Urinary bladder (tissue), 4 donors: ENCODE data around the gene ZSCAN5A. TPM values are rescaled to one million over a fixed set of nuclear protein-coding genes. Genes with fewer than 3 reads are reported as not detected.
"Not testable (repeated sequence)": the region's sequence is repeated elsewhere in the genome, so short reads cannot be mapped to it uniquely, and the experiment has no call there.

ENCODE experiments used
- DNase-seq: peaks from one replicate; pipeline ENCODE4 v3.0.0-alpha.2; 2015; ENCODE audit errors: extremely low spot score
- H3K27ac ChIP-seq: one replicate; pipeline ENCODE4 v1.5.1; 2013; ENCODE audit warnings: low read depth, mild to moderate bottlenecking, moderate library complexity
- H3K36me3 ChIP-seq: one replicate; pipeline ENCODE4 v1.6.1; 2013; ENCODE audit warnings: mild to moderate bottlenecking, moderate library complexity; ENCODE audit not compliant: insufficient read depth
- H3K4me1 ChIP-seq: one replicate; pipeline ENCODE4 v1.6.1; 2013; ENCODE audit warnings: mild to moderate bottlenecking, moderate library complexity; ENCODE audit not compliant: insufficient read depth
- H3K4me3 ChIP-seq: one replicate; pipeline ENCODE4 v1.5.1; 2013; ENCODE audit warnings: low read depth, low read length
- WGBS: extraction: QIAGEN DNeasy Blood & Tissue Kit; methylation state at CpG from one replicate; pipeline ENCODE4 v1.1.7; 2013; 5-methylcytosine and 5-hydroxymethylcytosine counted together
- polyA plus RNA-seq: library from polyadenylated mRNA; stranded (reverse); fragments of 200-250 nt; gene quantifications from one replicate; pipeline ENCODE4 v1.2.3, GENCODE V29; 2013
- total RNA-seq: library from RNA; depleted of rRNA; stranded (reverse); fragments of >200 nt; gene quantifications from one replicate; pipeline ENCODE4 v1.2.3, GENCODE V29; 2014
- donor health status: healthy with polysubstance abuse.
- donor health status: healthy.

The ZSCAN5A gene
- total and polyA plus RNA-seq, 2 donors: 6.4 to 17.2 TPM

DNA sequence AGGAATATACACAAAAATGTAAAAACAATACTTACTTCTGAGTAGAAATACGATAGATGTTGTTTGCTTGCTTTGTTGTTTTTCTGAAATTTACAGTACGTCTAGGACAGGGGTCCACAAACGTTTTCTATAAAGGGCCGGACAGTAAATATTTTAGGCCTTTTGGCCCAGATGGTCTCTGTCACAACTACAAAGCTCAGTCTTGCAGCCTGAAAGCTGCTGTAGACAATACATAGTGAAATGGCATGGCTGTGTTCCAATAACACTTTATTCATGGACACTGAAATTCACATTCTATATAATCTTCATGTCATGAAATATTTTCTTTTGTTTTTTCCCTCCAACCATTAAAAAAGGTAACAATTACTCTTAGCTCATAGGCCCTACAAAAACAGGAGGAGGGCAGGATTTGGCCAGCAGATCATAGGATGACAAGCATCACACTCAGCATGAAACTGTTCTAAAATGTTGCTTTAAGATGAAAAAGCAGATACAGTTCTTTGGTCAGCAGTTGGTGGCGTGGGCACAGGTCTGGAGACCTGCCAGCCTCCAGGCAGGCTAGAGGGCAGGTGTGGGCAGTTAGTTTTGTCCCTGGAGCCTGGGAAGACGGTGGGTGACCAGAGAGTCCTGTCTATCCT, 42.4 kb downstream of the ZSCAN5A start, which contains the start of gene EDDM13:
Gene EDDM13, plus strand, starts transcription at position 588 of the 638 bp plus-strand sequence. CDS start 87 bp downstream, outside the sequence.
- Histone ChIP-seq H3K4me1 (no peaks in the 10 kb centered on the region), H3K36me3 (no peaks in the 10 kb centered on the region), H3K27ac (no peak within 1 kb of the TSS), H3K4me3 (no peak within 1 kb of the TSS)
- WGBS: 79% methylated on average over 6 of the region's 6 CpGs
- DNase-seq: no peak

GRCh38 chr19:56271151-56271550, 43.5 kb downstream of the ZSCAN5A start:
- Histone ChIP-seq H3K36me3 (no peaks in the 10 kb centered on the region), H3K27ac (no peak overlapping the region), H3K4me1 (no peaks in the 10 kb centered on the region), H3K4me3 (no peak overlapping the region)
- 81% methylated on average over 6 of the region's 6 CpGs for WGBS
- no peak for DNase-seq

- no peaks in the 10 kb centered on the region for H3K36me3 ChIP-seq
- WGBS: 80% methylated on average over 3 of the region's 3 CpGs
- H3K27ac ChIP-seq: no peak overlapping the region
- no peak overlapping the region for H3K4me3 ChIP-seq
- no peak for DNase-seq
- H3K4me1 ChIP-seq: no peaks in the 10 kb centered on the region
These were observed 44.0 kb downstream of the ZSCAN5A start for GRCh38 chr19:56270676-56271075.

DNA sequence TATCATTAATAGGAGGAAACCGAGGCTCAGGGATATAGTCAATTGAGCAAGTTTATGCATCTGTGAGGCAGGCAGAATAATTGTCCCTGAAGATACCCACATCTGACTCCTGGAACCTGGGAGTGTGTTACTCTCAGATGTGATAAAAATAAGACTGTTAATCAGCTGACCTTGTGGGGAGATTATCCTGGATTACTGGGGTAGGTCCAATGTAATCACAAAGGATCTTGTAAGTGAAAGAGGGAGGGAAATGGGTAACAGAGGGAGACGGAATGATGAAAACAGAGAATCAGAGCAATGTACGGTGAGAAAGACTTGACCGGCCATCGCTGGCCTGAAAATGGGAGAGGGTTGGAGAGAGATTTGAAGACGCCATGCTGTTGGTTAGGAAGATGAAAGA, 45.3 kb downstream of the ZSCAN5A start:
- Histone ChIP-seq H3K27ac (no peak overlapping the region), H3K4me3 (no peak overlapping the region), H3K36me3 (no peaks in the 10 kb centered on the region), H3K4me1 (no peaks in the 10 kb centered on the region)
- no peak for DNase-seq
- 65% methylated on average over 6 of the region's 6 CpGs for WGBS

- H3K27ac ChIP-seq: no peak overlapping the region
- DNase-seq: no peak
- no peak overlapping the region for H3K4me3 ChIP-seq
- no peaks in the 10 kb centered on the region for H3K4me1 ChIP-seq
- no peaks in the 10 kb centered on the region for H3K36me3 ChIP-seq
- WGBS: 40% methylated on average over 3 of the region's 3 CpGs
These were observed 48.6 kb downstream of the ZSCAN5A start for GRCh38 chr19:56266051-56266450.

DNA sequence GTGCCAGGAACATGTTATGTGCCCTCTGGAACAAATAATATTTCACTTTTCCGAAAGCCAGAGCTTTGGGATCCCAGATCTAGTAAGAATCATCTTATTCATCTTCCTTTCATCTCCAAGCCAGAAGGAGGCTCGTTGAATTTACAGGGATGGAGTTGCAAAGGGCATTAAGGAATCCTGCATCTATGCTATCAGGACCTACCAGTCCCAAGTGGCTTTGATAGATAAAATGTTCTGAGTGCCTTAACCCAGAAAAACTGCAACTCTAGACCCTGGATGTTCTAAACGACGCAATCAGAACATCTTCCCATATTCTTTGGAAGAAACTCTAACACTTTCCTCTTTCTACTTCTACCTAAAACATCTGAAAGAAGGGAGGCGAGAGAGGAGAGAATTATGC, 51.3 kb downstream of the ZSCAN5A start:
- WGBS: 93% methylated on average over 5 of the region's 5 CpGs
- Histone ChIP-seq H3K27ac (no peak overlapping the region), H3K4me1 (no peaks in the 10 kb centered on the region), H3K4me3 (no peak overlapping the region), H3K36me3 (no peaks in the 10 kb centered on the region)
- no peak for DNase-seq

DNA sequence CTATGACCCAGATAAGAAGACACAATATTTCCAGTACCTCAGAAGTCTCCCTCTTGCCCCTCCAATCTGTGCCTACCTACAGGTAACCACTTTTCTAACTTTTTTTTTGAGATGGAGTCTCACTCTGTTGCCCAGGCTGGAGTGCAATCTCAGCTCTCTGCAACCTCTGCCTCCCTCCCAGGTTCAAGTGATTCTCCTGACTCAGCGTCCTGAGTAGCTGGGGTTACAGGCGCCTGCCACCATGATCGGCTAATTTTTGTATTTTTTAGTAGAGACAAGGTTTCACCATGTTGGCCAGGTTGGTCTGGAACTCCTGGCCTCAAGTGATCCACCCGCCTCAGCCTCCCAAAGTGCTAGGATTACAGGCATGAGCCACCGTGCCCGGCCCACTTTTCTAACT, 52.7 kb downstream of the ZSCAN5A start:
- not testable (repeated sequence) for DNase-seq, H3K4me1 ChIP-seq, H3K27ac ChIP-seq, H3K4me3 ChIP-seq, H3K36me3 ChIP-seq
- WGBS: 94% methylated on average over 6 of the region's 6 CpGs

DNA sequence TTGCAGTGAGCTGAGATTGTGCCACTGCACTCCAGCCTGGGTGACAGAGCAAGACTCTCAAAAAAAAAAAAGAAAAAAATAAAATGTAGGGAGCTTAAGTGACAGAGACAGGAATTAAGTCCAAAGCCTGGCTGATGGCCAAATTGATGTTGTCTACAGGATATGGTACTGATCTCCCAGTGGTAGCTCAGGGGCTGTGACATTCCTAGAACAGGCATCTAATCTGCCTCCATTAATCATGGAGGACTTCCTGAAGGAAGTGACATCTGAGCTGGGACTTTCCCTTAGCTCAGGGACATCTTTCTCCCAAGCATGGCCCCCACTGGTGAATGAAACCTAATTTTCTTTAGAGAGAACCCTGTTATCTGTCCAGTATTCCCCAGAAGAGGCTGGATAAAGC, 53.5 kb downstream of the ZSCAN5A start:
- Histone ChIP-seq H3K4me3 (no peak overlapping the region), H3K4me1 (no peaks in the 10 kb centered on the region), H3K27ac (no peak overlapping the region), H3K36me3 (no peaks in the 10 kb centered on the region)
- DNase-seq: no peak

- 89% methylated on average over 12 of the region's 12 CpGs for WGBS
- no peak for DNase-seq
- Histone ChIP-seq H3K27ac (no peak overlapping the region), H3K4me1 (no peaks in the 10 kb centered on the region), H3K4me3 (no peak overlapping the region), H3K36me3 (no peaks in the 10 kb centered on the region)
These were observed 56.4 kb downstream of the ZSCAN5A start for GRCh38 chr19:56258272-56258671.

- Histone ChIP-seq H3K36me3 (no peaks in the 10 kb centered on the region), H3K4me1 (no peaks in the 10 kb centered on the region), H3K4me3 (no peak overlapping the region), H3K27ac (no peak overlapping the region)
- 39% methylated on average over 5 of the region's 5 CpGs for WGBS
- DNase-seq: peak; percentile 17
These were observed 60.9 kb downstream of the ZSCAN5A start for GRCh38 chr19:56253737-56254136.

GRCh38 chr19:56252699-56253422, 61.8 kb downstream of the ZSCAN5A start:
- Histone ChIP-seq H3K36me3 (no peaks in the 10 kb centered on the region), H3K27ac (no peak overlapping the region), H3K4me3 (no peak overlapping the region), H3K4me1 (no peaks in the 10 kb centered on the region)
- WGBS: 23% methylated on average over 10 of the region's 10 CpGs
- DNase-seq: no peak

- not testable (repeated sequence) for H3K4me3 ChIP-seq, H3K27ac ChIP-seq, DNase-seq, H3K4me1 ChIP-seq, H3K36me3 ChIP-seq
- 94% methylated on average over 8 of the region's 8 CpGs for WGBS
These were observed 65.8 kb downstream of the ZSCAN5A start for GRCh38 chr19:56248736-56249338.

GRCh38 chr19:56245764-56246163, 68.9 kb downstream of the ZSCAN5A start:
- not testable (repeated sequence) for H3K4me3 ChIP-seq, H3K36me3 ChIP-seq, DNase-seq, H3K4me1 ChIP-seq, H3K27ac ChIP-seq
- 66% methylated on average over 4 of the region's 4 CpGs for WGBS

GRCh38 chr19:56245121-56245740, 69.4 kb downstream of the ZSCAN5A start:
- Histone ChIP-seq H3K36me3 (no peaks in the 10 kb centered on the region), H3K27ac (no peak overlapping the region), H3K4me1 (no peaks in the 10 kb centered on the region), H3K4me3 (no peak overlapping the region)
- no peak for DNase-seq
- WGBS: 79% methylated on average over 7 of the region's 7 CpGs
